HEK293T (cell line): Measurements from ENCODE around the gene FERMT2.

ENCODE experiments used
- CTCF ChIA-PET: fragments of 350-600 bp; formaldehyde crosslinking; extraction: SDS; loops from one replicate; lab custom pipeline; 2021; ENCODE audit warnings: antibody characterized with exemption, inconsistent platforms; lab: Yijun Ruan, JAX
- POLR2A ChIA-PET: fragments of 350-600 bp; formaldehyde crosslinking; extraction: SDS; loops from one replicate; lab custom pipeline; 2020; ENCODE audit warnings: antibody characterized with exemption, inconsistent platforms; lab: Yijun Ruan, JAX
- DNase-seq: peaks from one replicate; pipeline ENCODE4 v3.0.0; 2012; ENCODE audit warnings: mixed read lengths; ENCODE audit errors: extremely low spot score
- ARNT ChIP-seq: fragments of 450-650 bp; IDR thresholded peaks from 2 replicates; pipeline ENCODE4 v1.6.1; 2017; ENCODE audit warnings: mild to moderate bottlenecking
- BHLHE40 ChIP-seq: fragments of 450-650 bp; IDR thresholded peaks from 2 replicates; pipeline ENCODE4 v1.6.1; 2016; ENCODE audit warnings: mild to moderate bottlenecking, moderate library complexity, borderline replicate concordance
- CTBP1 ChIP-seq: fragments of 450-650 bp; IDR thresholded peaks from 2 replicates; pipeline ENCODE4 v1.6.1; 2016; ENCODE audit warnings: borderline replicate concordance
- ELF4 ChIP-seq: fragments of 450-650 bp; IDR thresholded peaks from 2 replicates; pipeline ENCODE4 v1.6.1; 2017; ENCODE audit warnings: antibody characterized with exemption
- FOXA1 ChIP-seq: fragments of 450-650 bp; IDR thresholded peaks from 2 replicates; pipeline ENCODE4 v1.6.1; 2016; ENCODE audit warnings: mild to moderate bottlenecking
- FOXK2 ChIP-seq: fragments of 450-650 bp; IDR thresholded peaks from 2 replicates; pipeline ENCODE4 v1.6.1; 2016; ENCODE audit warnings: mild to moderate bottlenecking
- FOXM1 ChIP-seq: fragments of 450-650 bp; IDR thresholded peaks from 2 replicates; pipeline ENCODE4 v1.6.1; 2017; ENCODE audit warnings: mild to moderate bottlenecking, borderline replicate concordance
- HDGF ChIP-seq: fragments of 450-650 bp; IDR thresholded peaks from 2 replicates; pipeline ENCODE4 v1.6.1; 2017; ENCODE audit warnings: antibody characterized with exemption, borderline replicate concordance
- L3MBTL2 ChIP-seq: fragments of 450-650 bp; conservative IDR thresholded peaks from 2 replicates; pipeline ENCODE4 v1.6.1; 2016; ENCODE audit warnings: mild to moderate bottlenecking
- LEF1 ChIP-seq: fragments of 450-650 bp; IDR thresholded peaks from 2 replicates; pipeline ENCODE4 v1.6.1; 2017; ENCODE audit warnings: mild to moderate bottlenecking, borderline replicate concordance
- NFRKB ChIP-seq: fragments of 450-650 bp; IDR thresholded peaks from 2 replicates; pipeline ENCODE4 v1.6.1; 2016; ENCODE audit warnings: mild to moderate bottlenecking, moderate library complexity
- SP1 ChIP-seq: fragments of 450-650 bp; IDR thresholded peaks from 2 replicates; pipeline ENCODE4 v1.6.1; 2017
- SUZ12 ChIP-seq: fragments of 450-650 bp; IDR thresholded peaks from 2 replicates; pipeline ENCODE4 v1.6.1; 2016; ENCODE audit warnings: mild to moderate bottlenecking
- TARDBP ChIP-seq: fragments of 450-650 bp; IDR thresholded peaks from 2 replicates; pipeline ENCODE4 v1.6.1; 2016
- ZNF384 ChIP-seq: fragments of 450-650 bp; IDR thresholded peaks from 2 replicates; pipeline ENCODE4 v1.6.1; 2016
- TF ChIP-seq, protein P1 (sequence below): fragments of 450-650 bp; IDR thresholded peaks from 2 replicates; pipeline ENCODE4 v1.6.1; 2016

The FERMT2 gene

GRCh38 chr14:52827426-52827825, 123.4 kb downstream of the FERMT2 start:
- ChIA-PET POLR2A (no interaction called here), CTCF (interaction anchor here (0.6 to 1.0 kb wide), 2 partner anchors 125 to 498 kb away, joined by 3 to 6 read pairs; no protein-coding TSS in a partner anchor)
- no peak for TF ChIP-seq FOXA1
- no peak for TF ChIP-seq LEF1
- no peak for TF ChIP-seq ARNT
- no peak for TF ChIP-seq SUZ12
- no peak for TF ChIP-seq TARDBP
- no peak for TF ChIP-seq FOXK2
- TF ChIP-seq NFRKB: no peak
- no peak for TF ChIP-seq FOXM1
- DNase-seq: no peak

- TF ChIP-seq, protein P1, sequence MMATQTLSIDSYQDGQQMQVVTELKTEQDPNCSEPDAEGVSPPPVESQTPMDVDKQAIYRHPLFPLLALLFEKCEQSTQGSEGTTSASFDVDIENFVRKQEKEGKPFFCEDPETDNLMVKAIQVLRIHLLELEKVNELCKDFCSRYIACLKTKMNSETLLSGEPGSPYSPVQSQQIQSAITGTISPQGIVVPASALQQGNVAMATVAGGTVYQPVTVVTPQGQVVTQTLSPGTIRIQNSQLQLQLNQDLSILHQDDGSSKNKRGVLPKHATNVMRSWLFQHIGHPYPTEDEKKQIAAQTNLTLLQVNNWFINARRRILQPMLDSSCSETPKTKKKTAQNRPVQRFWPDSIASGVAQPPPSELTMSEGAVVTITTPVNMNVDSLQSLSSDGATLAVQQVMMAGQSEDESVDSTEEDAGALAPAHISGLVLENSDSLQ: no peak
- TF ChIP-seq ARNT: no peak
- no peak for TF ChIP-seq FOXM1
- no peak for TF ChIP-seq L3MBTL2
- TF ChIP-seq BHLHE40: no peak
- no peak for TF ChIP-seq FOXK2
- no peak for TF ChIP-seq HDGF
- TF ChIP-seq SUZ12: no peak
- TF ChIP-seq CTBP1: no peak
- no peak for TF ChIP-seq ZNF384
- TF ChIP-seq SP1: no peak
- DNase-seq: no peak
- POLR2A ChIA-PET: interaction anchor here (1.7 kb wide), 1 partner anchor 136 kb away, joined by 3 read pairs; no protein-coding TSS in a partner anchor
- CTCF ChIA-PET: interaction anchor here (0.8 to 1.2 kb wide), 3 partner anchors 9 to 710 kb away, joined by 3 to 6 read pairs (median 4); no protein-coding TSS in a partner anchor
These were observed 125.8 kb downstream of the FERMT2 start for GRCh38 chr14:52825085-52825484.

DNA sequence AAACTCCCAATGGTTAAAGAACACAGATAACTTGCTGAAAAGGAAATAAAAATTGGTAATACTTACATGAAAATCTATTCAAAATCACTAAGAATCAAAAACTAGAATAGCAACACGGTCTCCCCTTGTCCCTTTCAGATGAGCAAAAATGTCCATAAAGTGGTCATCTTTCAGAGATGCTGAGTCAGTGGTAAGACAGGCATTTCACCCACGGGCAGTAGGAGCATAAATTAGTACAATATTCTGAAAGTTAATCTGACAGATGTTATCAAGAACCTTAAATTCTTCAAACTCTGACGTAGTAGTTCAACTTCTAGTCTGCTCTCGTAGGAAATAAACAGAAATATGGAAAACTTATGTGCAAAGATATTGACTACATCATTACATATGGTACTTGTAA, 126.4 kb downstream of the FERMT2 start:
- ChIA-PET POLR2A (no interaction called here), CTCF (interaction anchor here (0.8 to 1.2 kb wide), 3 partner anchors 10 to 711 kb away, joined by 3 to 6 read pairs (median 4); no protein-coding TSS in a partner anchor)
- DNase-seq: no peak

GRCh38 chr14:52821805-52822250, 129.0 kb downstream of the FERMT2 start:
- no peak for DNase-seq
- CTCF ChIA-PET: interaction anchor here (3.0 kb wide), 1 partner anchor 139 kb away, joined by 8 read pairs; no protein-coding TSS in a partner anchor
- TF ChIP-seq FOXK2 (no peak), ARNT (no peak), BHLHE40 (no peak), HDGF (no peak), SUZ12 (no peak), SP1 (no peak)
- TF ChIP-seq, protein P1: no peak
- POLR2A ChIA-PET: no interaction called here

More for the DNA sequence above, 126.4 kb downstream of the FERMT2 start:
- no peak for TF ChIP-seq ZNF384
- TF ChIP-seq FOXK2: no peak
- TF ChIP-seq, protein P1: no peak
- TF ChIP-seq ELF4: no peak
- no peak for TF ChIP-seq NFRKB
- TF ChIP-seq HDGF: no peak
- no peak for TF ChIP-seq L3MBTL2

- no peak for TF ChIP-seq FOXA1
- TF ChIP-seq LEF1: no peak
- TF ChIP-seq, protein P1: no peak
- TF ChIP-seq CTBP1: no peak
- no peak for TF ChIP-seq ARNT
- TF ChIP-seq ZNF384: no peak
- TF ChIP-seq HDGF: no peak
- TF ChIP-seq L3MBTL2: no peak
- no peak for TF ChIP-seq SP1
- TF ChIP-seq FOXM1: no peak
- no peak for TF ChIP-seq ELF4
- no peak for TF ChIP-seq SUZ12
- no peak for TF ChIP-seq FOXK2
- CTCF ChIA-PET: no interaction called here
- POLR2A ChIA-PET: no interaction called here
- DNase-seq: no peak
These were observed 142.7 kb downstream of the FERMT2 start for GRCh38 chr14:52808101-52808500.
